Glutamatergic neuron (in vitro differentiated cells): ENCODE measurements around the gene SERPING1. TPM values are rescaled to one million over a fixed set of nuclear protein-coding genes. Genes with fewer than 3 reads are reported as not detected.

Source experiments
- DNase-seq: peaks from one replicate; pipeline ENCODE4 v3.0.0; 2022
- H3K27ac Mint-ChIP-seq: one replicate; pipeline ENCODE4 v1.8.0; 2020; ENCODE audit warnings: mild to moderate bottlenecking, mixed read lengths, inconsistent platforms; ENCODE audit not compliant: unreplicated experiment
- H3K27me3 Mint-ChIP-seq: one replicate; pipeline ENCODE4 v1.8.0; 2020; ENCODE audit warnings: mild to moderate bottlenecking, moderate library complexity, mixed read lengths, inconsistent platforms; ENCODE audit not compliant: unreplicated experiment
- H3K36me3 Mint-ChIP-seq: one replicate; pipeline ENCODE4 v1.8.0; 2020; ENCODE audit warnings: mild to moderate bottlenecking, mixed read lengths, inconsistent platforms; ENCODE audit not compliant: unreplicated experiment
- H3K4me1 Mint-ChIP-seq: one replicate; pipeline ENCODE4 v1.8.0; 2020; ENCODE audit warnings: mild to moderate bottlenecking, low read depth, mixed read lengths, inconsistent platforms; ENCODE audit not compliant: unreplicated experiment
- H3K4me3 Mint-ChIP-seq: one replicate; pipeline ENCODE4 v1.8.0; 2020; ENCODE audit warnings: mild to moderate bottlenecking, mixed read lengths, inconsistent platforms; ENCODE audit not compliant: unreplicated experiment
- H3K9me3 Mint-ChIP-seq: one replicate; pipeline ENCODE4 v1.8.0; 2020; ENCODE audit warnings: mild to moderate bottlenecking, moderate library complexity, mixed read lengths, inconsistent platforms; ENCODE audit not compliant: unreplicated experiment
- CTCF ChIP-seq: fragments of 200-600 bp; sonication (generic); IDR thresholded peaks from one replicate; pipeline ENCODE4 v1.5.0; 2021; ENCODE audit not compliant: partially characterized antibody, unreplicated experiment
- total RNA-seq: library from RNA; stranded (reverse); fragmentation: NEBNext Ultra II Directional; extraction: Animal tissue kit (Norgen Biotek cat#: 25700); gene quantifications from one replicate; pipeline ENCODE4 v1.2.1, GENCODE V29; 2021; ENCODE audit not compliant: unreplicated experiment

The SERPING1 gene
- total RNA-seq, 1 donor from 2014 or later, result 46.1 TPM

GRCh38 chr11:57657194-57658022 lies 59.9 kb downstream of the SERPING1 start, which contains the start of gene CLP1:
Gene CLP1 (plus strand): TSS chr11:57657762. CDS start chr11:57659477, 1,715 bp downstream.
- peaks cover 5% of the 10 kb centered on the region for H3K9me3 Mint-ChIP-seq
- H3K27me3 Mint-ChIP-seq, result peaks cover 3% of the 10 kb centered on the region
- peaks cover 17% of the 10 kb centered on the region for H3K4me1 Mint-ChIP-seq
- peak within 1 kb of the TSS; percentile 100 for H3K4me3 Mint-ChIP-seq
- no peaks in the 10 kb centered on the region for H3K36me3 Mint-ChIP-seq
- peak; percentile 99 for DNase-seq
- peak within 1 kb of the TSS; percentile 89 for H3K27ac Mint-ChIP-seq
- TF ChIP-seq CTCF, result no peak

GRCh38 chr11:57658023-57658361 lies 60.5 kb downstream of the SERPING1 start:
- H3K36me3 Mint-ChIP-seq, result no peaks in the 10 kb centered on the region
- peak overlapping the region; percentile 100 for H3K4me3 Mint-ChIP-seq
- peaks cover 5% of the 10 kb centered on the region for H3K9me3 Mint-ChIP-seq
- DNase-seq, result no peak
- peaks cover 13% of the 10 kb centered on the region for H3K4me1 Mint-ChIP-seq
- peak overlapping the region; percentile 89 for H3K27ac Mint-ChIP-seq
- TF ChIP-seq CTCF, result no peak
- H3K27me3 Mint-ChIP-seq, result peaks cover 2% of the 10 kb centered on the region

DNA sequence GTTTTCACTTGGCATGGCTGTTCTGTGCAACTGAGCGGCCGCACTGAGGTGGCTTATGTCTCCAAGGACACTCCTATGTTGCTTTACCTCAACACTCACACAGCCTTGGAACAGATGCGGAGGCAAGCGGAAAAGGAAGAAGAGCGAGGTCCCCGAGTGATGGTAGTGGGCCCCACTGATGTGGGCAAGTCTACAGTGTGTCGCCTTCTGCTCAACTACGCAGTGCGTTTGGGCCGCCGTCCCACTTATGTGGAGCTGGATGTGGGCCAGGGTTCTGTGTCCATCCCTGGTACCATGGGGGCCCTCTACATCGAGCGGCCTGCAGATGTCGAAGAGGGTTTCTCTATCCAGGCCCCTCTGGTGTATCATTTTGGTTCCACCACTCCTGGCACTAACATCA lies 62.2 kb downstream of the SERPING1 start:
- H3K4me1 Mint-ChIP-seq, result peaks cover 9% of the 10 kb centered on the region
- no peaks in the 10 kb centered on the region for H3K9me3 Mint-ChIP-seq
- H3K27me3 Mint-ChIP-seq, result no peaks in the 10 kb centered on the region
- no peaks in the 10 kb centered on the region for H3K36me3 Mint-ChIP-seq
- DNase-seq, result no peak
- no peak overlapping the region for H3K4me3 Mint-ChIP-seq
- no peak overlapping the region for H3K27ac Mint-ChIP-seq
- TF ChIP-seq CTCF, result no peak

GRCh38 chr11:57662893-57663292 lies 65.4 kb downstream of the SERPING1 start:
- Mint-ChIP-seq H3K27ac (peak overlapping the region; percentile 38), H3K27me3 (peaks cover 13% of the 10 kb centered on the region), H3K4me3 (no peak overlapping the region), H3K36me3 (no peaks in the 10 kb centered on the region), H3K4me1 (peaks cover 5% of the 10 kb centered on the region), H3K9me3 (peaks cover 16% of the 10 kb centered on the region)
- no peak for TF ChIP-seq CTCF
- DNase-seq, result no peak

- H3K9me3 Mint-ChIP-seq, result peaks cover 23% of the 10 kb centered on the region
- DNase-seq, result no peak
- peaks cover 18% of the 10 kb centered on the region for H3K27me3 Mint-ChIP-seq
- H3K4me1 Mint-ChIP-seq, result no peaks in the 10 kb centered on the region
- no peak overlapping the region for H3K4me3 Mint-ChIP-seq
- no peaks in the 10 kb centered on the region for H3K36me3 Mint-ChIP-seq
- TF ChIP-seq CTCF, result no peak
- no peak overlapping the region for H3K27ac Mint-ChIP-seq
Observed at GRCh38 chr11:57663975-57664374, 66.5 kb downstream of the SERPING1 start.
